ENCODE results near the gene CREG2. TPM values are rescaled to one million over a fixed set of nuclear protein-coding genes. Genes with fewer than 3 reads are reported as not detected.

The CREG2 gene, protein sequence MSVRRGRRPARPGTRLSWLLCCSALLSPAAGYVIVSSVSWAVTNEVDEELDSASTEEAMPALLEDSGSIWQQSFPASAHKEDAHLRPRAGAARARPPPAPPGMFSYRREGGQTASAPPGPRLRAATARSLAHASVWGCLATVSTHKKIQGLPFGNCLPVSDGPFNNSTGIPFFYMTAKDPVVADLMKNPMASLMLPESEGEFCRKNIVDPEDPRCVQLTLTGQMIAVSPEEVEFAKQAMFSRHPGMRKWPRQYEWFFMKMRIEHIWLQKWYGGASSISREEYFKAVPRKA
- not detected for total RNA-seq

- intact Hi-C loops (cut with DNase I), result no loop called here
- ATAC-seq, result peak; percentile 56
- DNase-seq (ENCODE audit: low spot score), result peak; percentile 62
Observed at GRCh38 chr2:101387151-101387834, at the start of gene CREG2. TSS of gene CREG2 (minus strand) at chr2:101387503. CDS start at chr2:101387457, 46 bp downstream.

- intact Hi-C loops (cut with DNase I), result no loop called here
- no peak for DNase-seq (ENCODE audit: low spot score)
- peak; percentile 61 for ATAC-seq
Observed at GRCh38 chr2:101435001-101435862, 47.9 kb upstream of the CREG2 start.

GRCh38 chr2:101433465-101433864, 46.2 kb upstream of the CREG2 start:
- no peak for DNase-seq (ENCODE audit: low spot score)
- intact Hi-C loops (cut with DNase I), result no loop called here
- no peak for ATAC-seq

GRCh38 chr2:101432411-101433181, 45.3 kb upstream of the CREG2 start:
- DNase-seq (ENCODE audit: low spot score) (no peak), ATAC-seq (peak; percentile 13)
- intact Hi-C loops (cut with DNase I), result no loop called here

DNA sequence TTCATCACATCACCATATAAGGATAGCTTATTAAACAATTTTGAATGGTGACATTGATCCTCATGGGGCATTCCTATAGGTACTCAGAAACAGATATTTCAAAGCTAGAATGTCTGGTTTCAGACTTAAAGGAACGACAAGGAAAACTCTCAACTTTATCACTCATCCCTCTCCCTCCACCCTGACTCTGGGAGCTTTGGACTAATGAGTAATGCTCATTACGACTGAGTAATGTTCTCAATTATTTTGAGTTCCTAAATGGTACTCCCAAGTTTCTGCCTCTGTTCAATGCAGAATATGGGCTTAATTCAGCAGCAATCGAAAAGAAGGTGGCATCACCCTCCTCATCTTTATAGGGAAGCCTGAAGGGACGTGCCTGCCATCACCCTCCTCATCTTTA, 44.2 kb upstream of the CREG2 start:
- no peak for DNase-seq (ENCODE audit: low spot score)
- intact Hi-C loops (cut with DNase I), result no loop called here
- no peak for ATAC-seq

DNA sequence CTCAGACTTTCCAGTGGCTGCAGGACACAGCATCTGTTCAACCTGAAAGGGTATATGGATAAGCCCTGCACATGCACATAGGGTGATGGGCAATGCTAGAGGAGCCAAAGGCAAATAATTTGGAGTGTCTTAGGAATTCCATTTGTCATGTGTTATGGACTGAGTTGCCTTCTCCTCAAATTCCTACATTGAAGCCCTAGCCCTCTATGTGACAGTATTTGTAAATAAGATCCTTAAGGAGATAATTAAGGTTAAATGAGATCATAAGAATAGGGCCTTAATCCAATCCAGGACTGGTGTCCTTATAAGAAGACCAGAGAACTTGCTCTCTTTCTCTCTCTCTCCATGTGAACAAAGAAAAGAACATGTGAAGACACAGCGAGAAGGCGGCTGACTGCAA, 42.9 kb upstream of the CREG2 start:
- ATAC-seq (no peak), DNase-seq (ENCODE audit: low spot score) (no peak)
- intact Hi-C loops (cut with DNase I), result no loop called here

- intact Hi-C loops (cut with DNase I), result no loop called here
- no peak for DNase-seq (ENCODE audit: low spot score)
- no peak for ATAC-seq
Observed at GRCh38 chr2:101429453-101429852, 42.1 kb upstream of the CREG2 start.

GRCh38 chr2:101428422-101429176, 41.3 kb upstream of the CREG2 start:
- no peak for ATAC-seq
- DNase-seq (ENCODE audit: low spot score), result no peak
- intact Hi-C loops (cut with DNase I), result no loop called here

- DNase-seq (ENCODE audit: low spot score) (no peak), ATAC-seq (no peak)
- intact Hi-C loops (cut with DNase I), result no loop called here
Observed at GRCh38 chr2:101427743-101428142, 40.4 kb upstream of the CREG2 start.

DNA sequence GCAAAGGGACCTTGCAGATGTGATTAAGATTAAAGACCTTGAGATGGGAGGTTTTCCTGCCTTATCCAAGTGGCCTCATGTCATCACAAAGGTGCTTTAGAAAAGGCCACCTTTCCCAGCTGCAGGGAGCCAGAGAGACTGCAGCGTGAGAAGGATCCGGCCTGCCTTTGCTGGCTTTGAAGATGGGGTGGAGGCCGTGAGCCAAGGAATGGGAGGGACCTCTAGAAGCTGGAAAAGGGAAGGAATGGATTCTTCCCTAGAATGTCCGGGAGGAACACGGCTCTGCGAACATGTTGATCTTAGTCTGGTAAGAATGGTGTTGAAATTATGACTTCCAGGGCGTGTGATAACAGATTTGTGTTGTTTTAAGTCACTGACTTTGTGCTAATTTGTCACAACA, 39.9 kb upstream of the CREG2 start:
- ATAC-seq (no peak), DNase-seq (ENCODE audit: low spot score) (no peak)
- intact Hi-C loops (cut with DNase I), result no loop called here

- intact Hi-C loops (cut with DNase I), result no loop called here
- no peak for DNase-seq (ENCODE audit: low spot score)
- ATAC-seq, result no peak
Observed at GRCh38 chr2:101426822-101427221, 39.5 kb upstream of the CREG2 start.

GRCh38 chr2:101420623-101421022, 33.3 kb upstream of the CREG2 start:
- DNase-seq (ENCODE audit: low spot score), result no peak
- no peak for ATAC-seq
- intact Hi-C loops (cut with DNase I), result no loop called here

GRCh38 chr2:101419096-101419663, 31.9 kb upstream of the CREG2 start:
- intact Hi-C loops (cut with DNase I), result loop anchor here (5.0 kb wide), 1 partner anchor 413 kb away; no protein-coding TSS in a partner anchor
- ATAC-seq (peak; percentile 86), DNase-seq (ENCODE audit: low spot score) (peak; percentile 72)

DNA sequence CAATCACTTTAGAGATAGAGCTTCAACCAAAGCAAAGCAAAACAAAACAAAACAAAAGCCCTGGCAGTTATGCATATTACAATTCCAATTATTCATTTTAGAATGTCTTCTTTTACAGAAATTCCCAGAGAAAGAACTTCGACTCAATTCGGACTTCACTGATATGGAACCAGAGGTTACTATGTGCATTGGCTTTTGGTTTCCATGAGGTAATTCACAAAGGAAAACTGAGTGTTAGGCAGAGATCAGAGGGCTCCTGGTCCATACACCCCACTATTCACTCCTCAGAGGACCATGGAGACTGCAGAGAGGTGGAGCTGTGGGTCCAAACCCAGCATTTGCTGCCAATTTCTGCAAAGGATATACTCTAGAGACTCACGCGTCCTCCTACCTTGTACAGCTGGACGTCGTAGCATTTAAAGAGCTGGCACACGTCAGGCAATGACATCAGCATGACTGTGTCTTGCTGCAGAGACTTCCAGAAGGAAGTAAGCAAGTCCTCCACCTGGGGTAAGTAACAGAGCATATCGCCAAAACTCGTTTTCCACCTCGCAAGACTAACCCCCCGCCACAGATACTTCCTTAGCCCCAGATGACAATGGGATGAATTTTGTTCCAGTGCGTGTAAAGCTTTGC, 31.3 kb upstream of the CREG2 start:
- ATAC-seq (peak; percentile 41), DNase-seq (ENCODE audit: low spot score) (no peak)
- intact Hi-C loops (cut with DNase I), result loop anchor here (5.0 kb wide), 1 partner anchor 414 kb away; no protein-coding TSS in a partner anchor

DNA sequence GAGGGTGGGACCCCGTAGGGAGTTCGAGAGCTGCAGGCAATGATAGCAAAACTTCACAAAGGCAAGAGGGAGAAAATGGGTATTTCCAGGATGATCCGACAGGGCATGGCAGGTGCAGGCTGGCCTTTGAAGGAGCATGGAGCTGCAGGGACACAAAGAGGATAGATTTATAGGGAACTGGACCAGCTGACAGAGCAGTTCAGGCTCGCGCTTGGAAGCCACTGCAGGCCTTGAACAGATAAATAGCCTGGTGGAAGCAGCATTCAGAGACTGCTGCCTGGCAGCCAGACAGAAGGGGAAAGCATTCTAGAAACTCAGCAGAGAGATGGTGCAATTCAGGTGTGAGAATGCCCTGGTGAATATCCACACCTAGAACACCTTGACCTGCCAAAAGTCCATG, 29.3 kb upstream of the CREG2 start:
- ATAC-seq, result no peak
- intact Hi-C loops (cut with DNase I), result loop anchor here (5.0 kb wide), 1 partner anchor 416 kb away; no protein-coding TSS in a partner anchor
- DNase-seq (ENCODE audit: low spot score), result no peak

GRCh38 chr2:101415884-101416283, 28.6 kb upstream of the CREG2 start:
- no peak for ATAC-seq
- intact Hi-C loops (cut with DNase I), result loop anchor here (5.0 kb wide), 1 partner anchor 416 kb away; no protein-coding TSS in a partner anchor
- DNase-seq (ENCODE audit: low spot score), result no peak

- DNase-seq (ENCODE audit: low spot score) (no peak), ATAC-seq (no peak)
- intact Hi-C loops (cut with DNase I), result loop anchor here (5.0 kb wide), 1 partner anchor 417 kb away; no protein-coding TSS in a partner anchor
Observed at GRCh38 chr2:101415220-101415619, 27.9 kb upstream of the CREG2 start.
